Mononuclear cell (primary cell): ENCODE results near the gene CTTNBP2. TPM values are rescaled to one million over a fixed set of nuclear protein-coding genes. Genes with fewer than 3 reads are reported as not detected.
"Not testable (repeated sequence)": the region's sequence is repeated elsewhere in the genome, so short reads cannot be mapped to it uniquely, and the experiment has no call there.

ENCODE experiments used
- H3K27me3 ChIP-seq: 2 replicates; pipeline ENCODE4 v1.6.0; 2011; ENCODE audit warnings: low read length, control low read depth; ENCODE audit not compliant: insufficient read depth
- H3K4me1 ChIP-seq: 2 replicates; pipeline ENCODE4 v1.5.1; 2011; ENCODE audit warnings: mild to moderate bottlenecking, low read length, control low read depth; ENCODE audit not compliant: insufficient read depth
- H3K4me3 ChIP-seq: 2 replicates; pipeline ENCODE4 v1.5.1; 2011; ENCODE audit warnings: mild to moderate bottlenecking, low read length, moderate library complexity
- H3K9me3 ChIP-seq: 2 replicates; pipeline ENCODE4 v1.5.1; 2011; ENCODE audit warnings: low read depth, mild to moderate bottlenecking, control low read depth, low read length
- total RNA-seq: library from RNA; depleted of rRNA; stranded (reverse); fragments of >200 nt; gene quantifications from one replicate; pipeline ENCODE4 v1.2.3, GENCODE V29; 2012

CTTNBP2 gene
- total RNA-seq, 1 donor = 0.10 TPM

DNA sequence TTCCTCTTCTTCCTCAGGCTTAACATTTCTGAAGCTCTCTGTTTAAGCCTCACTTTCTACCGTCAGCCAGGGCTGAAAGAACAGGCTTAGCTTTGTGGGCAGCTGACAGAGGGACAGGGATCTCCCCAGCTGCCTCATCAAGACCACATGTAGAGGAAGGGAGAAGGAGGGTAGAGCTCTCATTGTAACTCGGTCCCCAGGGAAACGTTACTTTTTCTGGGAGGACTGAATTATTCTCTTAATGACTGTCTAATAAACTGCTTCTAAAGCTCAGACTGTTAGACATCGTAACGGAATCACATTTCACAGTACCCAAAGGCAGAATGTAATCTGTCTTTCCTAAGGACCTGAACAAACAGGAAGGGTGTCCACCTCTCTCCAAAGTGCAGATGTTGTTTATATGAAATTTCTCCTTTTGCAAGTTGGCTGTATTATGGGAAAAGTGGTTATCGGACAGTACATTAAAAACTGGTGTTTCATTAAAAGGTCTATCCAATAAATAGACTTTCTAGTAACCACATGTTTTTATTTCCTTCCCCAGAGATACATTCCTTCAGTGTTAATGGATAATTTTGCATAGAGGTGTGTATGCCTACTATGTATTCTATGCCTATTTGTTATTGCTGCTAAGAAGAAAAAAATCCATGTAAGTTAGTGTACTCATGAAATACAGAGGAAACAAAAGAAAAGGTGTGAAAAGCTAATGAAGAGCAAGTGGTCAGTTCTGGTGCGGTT, 144.2 kb downstream of the CTTNBP2 start:
- H3K4me3 ChIP-seq = no peak overlapping the region
- H3K27me3 ChIP-seq = no peaks in the 10 kb centered on the region
- no peaks in the 10 kb centered on the region for H3K9me3 ChIP-seq
- no peaks in the 10 kb centered on the region for H3K4me1 ChIP-seq

DNA sequence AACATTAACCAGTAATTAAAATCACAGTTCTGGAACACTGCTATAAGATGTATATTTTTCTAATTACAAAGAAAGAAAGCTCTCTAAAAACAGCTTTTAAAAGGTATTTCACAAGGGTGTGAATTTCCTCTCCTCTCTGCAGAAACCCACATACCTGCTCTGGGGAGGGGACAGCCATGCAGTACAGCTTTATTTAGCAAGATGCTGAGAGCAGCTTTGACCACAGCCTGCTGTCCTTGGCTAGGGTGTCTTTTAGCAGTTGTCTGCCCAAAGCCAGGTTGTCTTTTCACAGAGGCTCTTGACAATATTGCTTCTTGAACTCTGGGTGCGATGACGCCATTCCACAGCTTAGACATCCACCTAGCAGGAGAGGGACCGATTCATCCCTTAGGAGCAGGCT, 148.3 kb downstream of the CTTNBP2 start:
- Histone ChIP-seq H3K4me1 (no peaks in the 10 kb centered on the region), H3K4me3 (no peak overlapping the region), H3K9me3 (no peaks in the 10 kb centered on the region), H3K27me3 (peaks cover 2% of the 10 kb centered on the region)

DNA sequence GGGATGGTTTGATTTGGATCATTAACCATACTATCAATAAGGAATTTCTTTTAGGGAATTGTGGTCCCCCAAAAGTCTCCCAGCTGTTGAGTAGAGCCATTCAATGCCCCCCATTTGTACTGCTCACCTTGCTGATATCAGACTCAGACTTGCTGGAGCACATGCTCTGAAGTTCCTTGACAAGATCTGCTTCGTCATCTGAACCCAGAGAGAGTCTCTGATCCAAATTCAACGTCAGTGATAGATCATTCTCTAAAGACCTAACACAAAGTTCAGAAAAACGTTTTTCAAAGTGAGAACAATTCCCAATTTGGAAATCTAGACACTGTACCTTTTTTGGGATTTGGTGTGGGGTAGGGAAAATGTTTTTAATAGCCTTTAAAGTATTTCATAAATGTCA, 153.9 kb downstream of the CTTNBP2 start:
- no peaks in the 10 kb centered on the region for H3K4me1 ChIP-seq

DNA sequence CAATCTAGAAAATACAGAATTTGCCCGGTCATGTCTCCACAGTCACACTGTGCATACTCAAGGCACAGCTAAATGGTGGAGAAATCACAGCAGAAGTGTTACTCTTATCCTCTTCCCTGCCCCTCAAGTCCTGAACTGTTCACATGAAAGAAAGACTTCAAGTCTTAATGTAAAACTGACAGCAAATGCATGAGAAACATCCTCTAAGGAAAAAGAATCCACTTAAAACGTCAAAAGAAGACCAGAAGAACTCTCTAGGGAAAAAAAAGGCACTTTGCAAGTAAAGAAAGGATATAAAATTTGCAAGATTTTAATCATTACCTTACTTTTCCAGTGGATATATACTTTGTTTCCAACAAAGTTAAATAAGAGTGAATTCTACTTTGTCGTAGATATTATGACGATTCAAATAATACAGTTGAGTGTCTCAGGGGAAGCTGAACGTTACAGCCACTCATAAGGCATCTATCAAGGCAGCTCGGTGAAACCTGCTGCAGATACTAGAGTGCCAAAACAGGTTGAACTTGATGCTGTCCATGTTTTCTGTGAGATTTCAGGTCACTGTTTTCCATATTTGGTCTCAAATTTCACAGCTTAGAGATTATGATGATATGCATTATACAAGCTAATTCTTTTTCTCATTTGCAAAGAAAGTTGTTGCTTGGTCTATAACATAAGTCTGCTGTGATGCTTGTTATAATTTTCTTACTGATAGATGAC, 155.0 kb downstream of the CTTNBP2 start:
- H3K4me3 ChIP-seq = no peak overlapping the region
- no peaks in the 10 kb centered on the region for H3K9me3 ChIP-seq
- peaks cover 2% of the 10 kb centered on the region for H3K27me3 ChIP-seq
- H3K4me1 ChIP-seq = no peaks in the 10 kb centered on the region

More for the DNA sequence above, 153.9 kb downstream of the CTTNBP2 start:
- H3K9me3 ChIP-seq = no peaks in the 10 kb centered on the region
- H3K27me3 ChIP-seq = peaks cover 2% of the 10 kb centered on the region
- no peak overlapping the region for H3K4me3 ChIP-seq

DNA sequence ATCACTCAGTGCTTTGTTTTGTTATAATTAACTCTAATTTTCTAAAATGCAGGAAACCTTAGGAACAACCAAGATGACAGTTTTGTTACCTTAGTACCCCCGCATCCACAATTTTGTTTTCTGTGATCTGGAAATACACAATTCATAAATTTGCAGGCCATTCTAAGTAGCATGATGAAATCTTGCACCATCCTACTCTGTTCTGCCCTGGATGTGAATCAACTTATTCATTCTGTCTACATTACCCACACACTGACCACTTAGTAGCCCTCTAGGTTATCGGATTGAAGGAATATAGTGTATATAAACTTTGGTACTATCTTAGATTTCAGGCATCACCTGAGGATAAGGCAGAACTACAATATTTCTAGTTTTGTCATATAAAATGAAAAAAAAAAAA, 155.9 kb downstream of the CTTNBP2 start:
- Histone ChIP-seq H3K27me3 (no peaks in the 10 kb centered on the region), H3K9me3 (no peaks in the 10 kb centered on the region), H3K4me1 (no peaks in the 10 kb centered on the region), H3K4me3 (no peak overlapping the region)

DNA sequence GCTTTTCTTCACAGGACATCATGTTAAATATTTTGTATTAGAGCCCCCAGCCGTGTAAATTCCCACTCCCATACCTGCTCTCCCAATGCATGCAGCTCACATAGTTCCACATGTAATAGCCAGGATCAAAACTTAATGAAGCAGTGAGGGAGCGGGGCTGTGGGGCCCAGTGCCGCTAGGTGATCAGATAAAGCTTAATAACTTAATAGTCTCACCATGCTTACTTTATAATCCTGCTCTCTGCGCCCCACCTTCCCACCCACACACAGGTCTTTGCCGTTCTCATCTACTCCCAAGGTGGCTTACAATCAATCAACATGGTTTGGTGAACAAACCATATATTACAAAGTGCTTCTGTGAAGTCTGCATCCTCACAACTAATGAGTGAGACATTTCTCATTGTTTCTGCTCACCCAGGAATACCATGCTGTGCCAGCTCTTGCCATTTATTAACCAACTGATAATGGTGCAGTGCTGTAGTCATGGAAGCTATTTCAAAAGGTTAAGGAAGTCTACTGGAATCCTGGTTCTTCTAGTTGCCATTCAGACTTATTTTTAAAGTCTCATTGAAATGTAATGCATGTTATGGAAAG, 156.4 kb downstream of the CTTNBP2 start:
- Histone ChIP-seq H3K9me3 (no peaks in the 10 kb centered on the region), H3K27me3 (no peaks in the 10 kb centered on the region), H3K4me3 (no peak overlapping the region), H3K4me1 (no peaks in the 10 kb centered on the region)

DNA sequence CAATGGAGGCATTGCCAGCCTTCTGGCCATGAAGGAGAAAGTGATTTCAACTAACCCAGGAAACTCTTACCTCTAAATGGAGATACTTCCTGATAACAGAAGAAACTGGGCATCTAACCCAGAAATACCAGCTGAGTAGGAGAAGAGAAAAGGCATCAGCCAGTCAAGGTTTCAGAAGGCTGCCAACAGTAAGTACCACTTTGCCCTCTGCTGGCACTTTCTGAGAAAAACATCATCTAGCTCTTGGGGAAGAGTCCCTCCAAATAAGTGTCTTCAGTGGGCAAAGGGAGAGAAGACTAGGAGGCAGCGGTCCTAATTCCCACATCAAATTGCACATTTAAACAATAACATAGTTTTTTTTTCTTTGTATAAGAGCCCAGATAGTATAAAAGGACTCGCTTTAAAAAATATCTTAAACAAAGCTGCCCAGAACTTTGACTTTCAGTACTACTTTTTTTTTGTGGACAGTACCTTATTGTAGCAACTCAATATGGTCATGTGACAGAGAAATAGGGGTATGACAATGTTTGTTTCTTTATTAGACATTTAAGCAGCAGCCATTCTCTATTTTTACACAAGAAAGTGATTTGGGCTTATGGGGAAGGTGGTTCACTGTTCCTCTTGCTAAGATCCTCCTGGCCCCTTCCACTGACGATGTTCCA, 157.3 kb downstream of the CTTNBP2 start:
- no peaks in the 10 kb centered on the region for H3K9me3 ChIP-seq
- H3K4me3 ChIP-seq = no peak overlapping the region
- no peaks in the 10 kb centered on the region for H3K4me1 ChIP-seq

DNA sequence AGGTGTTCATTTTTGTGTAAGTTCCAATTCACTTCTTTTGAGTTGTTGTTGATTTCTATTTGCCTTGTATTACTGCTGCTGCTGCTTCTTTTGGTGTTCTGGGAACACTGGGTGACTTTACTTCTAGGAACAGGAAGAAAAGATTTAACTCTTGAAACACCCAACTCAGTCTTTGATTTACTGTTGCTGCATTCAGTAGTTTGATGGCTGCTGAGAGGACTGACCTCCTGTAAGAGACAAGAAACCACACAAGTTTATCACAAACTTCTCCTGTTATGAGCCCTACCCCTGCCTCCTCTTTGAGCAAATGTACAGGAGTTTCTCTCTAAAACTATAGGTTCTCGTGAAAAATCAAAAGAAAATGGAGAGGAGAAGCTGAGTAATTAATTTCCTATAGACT, 161.7 kb downstream of the CTTNBP2 start:
- Histone ChIP-seq H3K9me3 (no peaks in the 10 kb centered on the region), H3K4me1 (no peaks in the 10 kb centered on the region), H3K27me3 (no peaks in the 10 kb centered on the region), H3K4me3 (no peak overlapping the region)

More for the DNA sequence above, 157.3 kb downstream of the CTTNBP2 start:
- no peaks in the 10 kb centered on the region for H3K27me3 ChIP-seq

DNA sequence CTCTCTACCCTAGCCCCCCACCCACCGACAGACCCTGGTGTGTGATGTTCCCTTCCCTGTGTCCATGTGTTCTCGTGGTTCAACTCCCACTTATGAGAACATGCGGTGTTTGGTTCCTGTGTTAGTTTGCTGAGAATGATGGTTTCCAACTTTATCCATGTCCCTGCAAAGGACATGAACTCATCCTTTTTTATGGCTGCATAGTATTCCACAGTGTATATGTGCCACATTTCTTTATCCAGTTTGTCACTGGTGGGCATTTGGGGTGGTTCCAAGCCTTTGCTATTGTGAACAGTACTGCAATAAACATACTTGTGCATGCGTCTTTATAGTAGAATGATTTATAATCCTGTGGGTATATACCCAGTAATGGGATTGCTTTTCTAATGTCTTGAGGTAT, 165.1 kb downstream of the CTTNBP2 start:
- H3K4me3 ChIP-seq, H3K9me3 ChIP-seq, H3K27me3 ChIP-seq, H3K4me1 ChIP-seq: not testable (repeated sequence)

DNA sequence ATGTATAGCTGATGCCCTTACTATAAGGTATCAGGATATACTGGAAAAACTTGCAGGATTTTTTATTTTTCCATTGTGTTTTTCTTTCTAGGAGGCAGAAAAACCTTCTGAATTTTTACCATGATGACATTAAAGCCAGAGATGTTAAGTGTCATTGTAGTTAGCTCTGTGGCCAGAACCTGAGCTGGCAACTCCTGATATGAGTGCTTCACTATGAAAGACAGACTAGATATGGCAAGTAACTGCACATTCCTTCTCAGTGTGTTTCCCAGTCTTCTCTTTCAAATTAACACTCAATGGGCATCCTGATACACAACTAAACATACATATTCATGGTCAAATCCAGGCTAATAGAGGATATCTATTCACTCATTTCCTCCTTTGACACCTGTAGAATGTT, 166.2 kb downstream of the CTTNBP2 start:
- H3K9me3 ChIP-seq = no peaks in the 10 kb centered on the region
- no peaks in the 10 kb centered on the region for H3K4me1 ChIP-seq
- no peaks in the 10 kb centered on the region for H3K27me3 ChIP-seq
- H3K4me3 ChIP-seq = no peak overlapping the region

DNA sequence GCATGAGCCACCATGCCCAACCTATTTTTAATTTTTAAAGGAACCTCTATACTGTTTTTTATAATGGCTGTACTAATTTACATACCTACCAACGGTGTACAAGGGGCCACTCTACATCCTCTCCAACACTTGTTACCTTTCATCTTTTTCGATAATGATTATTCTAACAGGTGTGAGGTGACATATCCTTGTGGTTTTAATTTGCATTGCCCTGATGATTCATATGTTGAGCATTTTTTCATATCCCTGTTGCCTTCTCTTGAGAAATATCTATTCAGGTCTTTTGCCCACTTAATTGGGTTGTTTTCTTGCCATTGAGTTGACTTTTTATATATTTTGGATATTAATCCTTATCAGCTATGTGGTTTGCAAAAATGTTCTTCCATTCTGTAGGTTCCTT, 167.0 kb downstream of the CTTNBP2 start:
- Histone ChIP-seq H3K27me3 (no peaks in the 10 kb centered on the region), H3K4me3 (no peak overlapping the region), H3K9me3 (no peaks in the 10 kb centered on the region), H3K4me1 (no peaks in the 10 kb centered on the region)

DNA sequence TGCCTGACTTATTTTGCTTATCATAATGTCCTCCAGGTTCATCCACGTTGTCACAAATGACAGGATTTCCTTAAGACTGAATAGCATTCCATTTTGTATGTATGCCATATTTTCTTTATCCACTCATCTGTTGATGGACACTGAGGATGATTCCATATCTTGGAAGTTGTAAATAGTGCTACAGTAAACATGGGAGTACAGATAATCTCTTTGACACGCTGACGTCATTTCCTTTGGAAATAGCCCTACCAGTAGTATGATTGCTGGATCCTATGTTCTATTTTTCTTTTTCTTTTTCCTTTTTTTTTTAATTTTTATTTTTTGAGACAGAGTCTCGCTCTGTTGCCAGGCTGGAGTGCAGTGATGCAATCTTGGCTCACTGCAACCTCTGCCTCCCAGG, 167.6 kb downstream of the CTTNBP2 start:
- Histone ChIP-seq H3K4me1 (no peaks in the 10 kb centered on the region), H3K27me3 (no peaks in the 10 kb centered on the region), H3K4me3 (no peak overlapping the region), H3K9me3 (no peaks in the 10 kb centered on the region)

DNA sequence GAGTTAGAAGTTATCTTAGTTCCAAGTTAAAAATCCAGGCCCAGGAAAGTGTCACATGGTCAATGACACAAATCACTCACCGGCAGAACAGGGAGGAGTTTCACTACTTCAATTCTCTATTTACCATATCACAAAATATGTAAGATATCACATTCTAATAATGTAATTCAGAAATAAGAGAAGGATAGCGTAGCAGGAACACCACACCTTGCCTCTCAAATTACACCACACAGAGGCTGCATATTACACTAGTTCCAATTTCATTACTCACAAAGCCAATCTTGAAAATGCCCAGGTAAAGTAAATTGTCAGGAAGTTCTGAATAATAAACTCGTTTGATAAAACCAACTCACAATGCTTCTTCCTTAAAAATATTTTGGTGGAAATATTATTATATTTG, 169.2 kb downstream of the CTTNBP2 start:
- Histone ChIP-seq H3K4me3 (no peak overlapping the region), H3K9me3 (no peaks in the 10 kb centered on the region), H3K27me3 (no peaks in the 10 kb centered on the region), H3K4me1 (no peaks in the 10 kb centered on the region)

DNA sequence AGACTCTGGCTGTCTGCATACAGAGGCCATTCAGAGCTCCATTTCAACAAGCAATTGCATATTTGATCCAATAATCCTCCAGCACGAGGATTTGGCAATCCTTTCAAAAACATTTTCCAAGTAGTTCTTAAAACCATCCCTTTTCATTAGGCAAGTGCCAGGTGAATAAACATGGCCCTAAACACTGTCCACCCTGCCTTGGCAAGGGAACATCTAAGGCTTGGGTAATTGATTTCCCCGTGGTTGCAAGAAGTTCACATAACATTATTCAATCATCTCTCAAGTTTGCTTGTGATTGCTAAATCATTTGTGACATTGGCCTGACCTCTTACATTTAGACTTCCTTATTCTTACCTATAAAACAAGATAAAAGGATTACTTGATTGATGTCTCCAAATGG, 175.2 kb downstream of the CTTNBP2 start:
- Histone ChIP-seq H3K9me3 (no peaks in the 10 kb centered on the region), H3K4me1 (no peaks in the 10 kb centered on the region), H3K4me3 (no peak overlapping the region), H3K27me3 (no peaks in the 10 kb centered on the region)

DNA sequence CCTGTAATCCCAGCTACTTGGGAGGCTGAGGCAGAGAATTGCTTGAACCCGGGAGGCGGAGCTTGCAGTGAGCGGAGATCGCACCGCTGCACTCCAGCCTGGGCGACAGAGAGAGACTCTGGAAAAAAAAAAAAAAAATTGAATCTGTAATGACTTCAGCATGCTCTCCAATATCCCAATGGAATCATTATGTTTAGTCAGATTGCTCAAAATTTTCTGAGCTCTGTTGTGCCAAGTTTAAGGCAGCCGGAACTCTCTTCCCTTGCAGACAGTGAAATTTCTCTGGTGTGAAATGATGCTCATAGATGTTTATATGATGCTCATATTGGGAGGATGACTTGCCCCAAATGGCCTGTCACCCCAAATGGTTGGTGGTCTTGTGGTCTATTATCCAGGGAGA, 180.9 kb downstream of the CTTNBP2 start:
- H3K4me3 ChIP-seq = no peak overlapping the region
- no peaks in the 10 kb centered on the region for H3K27me3 ChIP-seq
- H3K4me1 ChIP-seq = no peaks in the 10 kb centered on the region
- no peaks in the 10 kb centered on the region for H3K9me3 ChIP-seq
